WTC11 (cell line): Measurements from ENCODE around the gene LMO1.

Experiments
- GABPB1 ChIP-seq: sonication (generic); formaldehyde crosslinking; IDR thresholded peaks from 2 replicates; pipeline ENCODE4 v1.8.1; 2023; ENCODE audit warnings: mild to moderate bottlenecking, missing genetic modification reagents
- NR1H2 ChIP-seq: sonication (generic); formaldehyde crosslinking; IDR thresholded peaks from 2 replicates; pipeline ENCODE4 v1.9.0; 2021; ENCODE audit warnings: mild to moderate bottlenecking, moderate library complexity, missing genetic modification reagents
- RELA ChIP-seq: sonication (generic); formaldehyde crosslinking; IDR thresholded peaks from 2 replicates; pipeline ENCODE4 v1.8.1; 2022; ENCODE audit warnings: missing genetic modification reagents, mild to moderate bottlenecking, borderline replicate concordance
- TCF7 ChIP-seq: sonication (generic); formaldehyde crosslinking; IDR thresholded peaks from 2 replicates; pipeline ENCODE4 v1.8.0; 2022; ENCODE audit warnings: mild to moderate bottlenecking, low read depth, missing genetic modification reagents, moderate library complexity
- ZBTB21 ChIP-seq: sonication (generic); formaldehyde crosslinking; IDR thresholded peaks from 2 replicates; pipeline ENCODE4 v1.8.1; 2023; ENCODE audit warnings: mild to moderate bottlenecking, missing genetic modification reagents, borderline replicate concordance
- TF ChIP-seq, protein P1 (sequence below): fragments of 200-600 bp; IDR thresholded peaks from 2 replicates; pipeline ENCODE4 v1.8.0; 2022; ENCODE audit warnings: antibody characterized with exemption
- TF ChIP-seq, protein P2 (sequence below): sonication (generic); formaldehyde crosslinking; IDR thresholded peaks from 2 replicates; pipeline ENCODE4 v1.8.0; 2022; ENCODE audit warnings: mild to moderate bottlenecking, missing genetic modification reagents
- TF ChIP-seq, protein P3 (sequence below): sonication (generic); formaldehyde crosslinking; IDR thresholded peaks from 2 replicates; pipeline ENCODE4 v1.8.0; 2022; ENCODE audit warnings: mild to moderate bottlenecking, missing genetic modification reagents
- TF ChIP-seq, protein P4 (sequence below): sonication (generic); formaldehyde crosslinking; IDR thresholded peaks from 2 replicates; pipeline ENCODE4 v1.8.1; 2022; ENCODE audit warnings: missing genetic modification reagents, borderline replicate concordance
- TF ChIP-seq, protein P5 (sequence below): sonication (generic); formaldehyde crosslinking; IDR thresholded peaks from 2 replicates; pipeline ENCODE4 v1.8.1; 2022; ENCODE audit warnings: low read depth, mild to moderate bottlenecking, moderate library complexity, missing genetic modification reagents, borderline replicate concordance

DNA sequence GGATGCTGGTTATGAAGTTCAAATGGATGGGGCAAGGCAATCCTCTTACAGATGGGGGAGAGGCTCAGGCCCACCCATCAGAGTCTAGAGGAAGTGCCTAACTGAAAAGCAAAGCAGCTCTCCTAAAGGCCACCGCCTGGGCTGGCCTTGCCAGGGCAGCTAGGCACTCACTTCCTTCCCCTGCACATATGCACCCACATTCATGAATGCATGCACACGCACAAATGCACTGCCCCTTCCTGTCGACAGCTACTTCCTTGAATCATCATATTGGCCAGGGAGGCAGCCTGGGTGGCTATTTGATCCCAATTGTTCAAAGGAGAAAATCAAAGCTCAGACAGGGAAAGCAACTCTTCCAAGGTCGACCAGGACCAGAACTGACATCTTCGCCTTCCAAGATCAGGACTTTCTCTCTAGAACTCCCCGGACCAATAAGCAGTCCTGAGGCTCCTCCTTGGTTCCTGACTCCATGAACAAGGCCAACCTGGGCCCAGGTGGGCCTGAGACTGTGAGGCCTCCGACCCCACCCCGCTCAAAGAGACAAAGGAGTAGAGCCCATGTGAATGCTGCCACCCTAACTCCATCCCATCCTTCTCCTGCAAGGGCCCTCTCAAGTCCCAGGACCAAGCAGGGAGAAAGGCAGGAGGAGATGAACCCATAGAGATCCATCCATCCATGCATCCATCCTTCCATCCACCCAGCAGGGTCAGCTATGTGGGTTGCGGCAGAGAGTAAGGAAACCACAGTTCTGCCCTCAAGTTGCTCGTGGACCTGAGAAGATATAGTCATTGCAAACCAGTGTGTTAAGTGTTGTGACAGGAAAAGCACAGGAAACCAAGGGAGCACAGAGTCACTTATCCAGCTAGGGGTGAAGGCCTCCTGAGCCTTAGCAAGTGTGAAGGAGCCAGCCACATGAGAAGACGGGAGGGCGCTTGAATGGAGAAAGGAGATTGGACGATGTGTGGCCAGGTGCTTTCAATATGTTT lies 35.4 kb upstream of the LMO1 start:
- TF ChIP-seq, protein P1, sequence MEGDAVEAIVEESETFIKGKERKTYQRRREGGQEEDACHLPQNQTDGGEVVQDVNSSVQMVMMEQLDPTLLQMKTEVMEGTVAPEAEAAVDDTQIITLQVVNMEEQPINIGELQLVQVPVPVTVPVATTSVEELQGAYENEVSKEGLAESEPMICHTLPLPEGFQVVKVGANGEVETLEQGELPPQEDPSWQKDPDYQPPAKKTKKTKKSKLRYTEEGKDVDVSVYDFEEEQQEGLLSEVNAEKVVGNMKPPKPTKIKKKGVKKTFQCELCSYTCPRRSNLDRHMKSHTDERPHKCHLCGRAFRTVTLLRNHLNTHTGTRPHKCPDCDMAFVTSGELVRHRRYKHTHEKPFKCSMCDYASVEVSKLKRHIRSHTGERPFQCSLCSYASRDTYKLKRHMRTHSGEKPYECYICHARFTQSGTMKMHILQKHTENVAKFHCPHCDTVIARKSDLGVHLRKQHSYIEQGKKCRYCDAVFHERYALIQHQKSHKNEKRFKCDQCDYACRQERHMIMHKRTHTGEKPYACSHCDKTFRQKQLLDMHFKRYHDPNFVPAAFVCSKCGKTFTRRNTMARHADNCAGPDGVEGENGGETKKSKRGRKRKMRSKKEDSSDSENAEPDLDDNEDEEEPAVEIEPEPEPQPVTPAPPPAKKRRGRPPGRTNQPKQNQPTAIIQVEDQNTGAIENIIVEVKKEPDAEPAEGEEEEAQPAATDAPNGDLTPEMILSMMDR = no peak
- TF ChIP-seq, protein P2, sequence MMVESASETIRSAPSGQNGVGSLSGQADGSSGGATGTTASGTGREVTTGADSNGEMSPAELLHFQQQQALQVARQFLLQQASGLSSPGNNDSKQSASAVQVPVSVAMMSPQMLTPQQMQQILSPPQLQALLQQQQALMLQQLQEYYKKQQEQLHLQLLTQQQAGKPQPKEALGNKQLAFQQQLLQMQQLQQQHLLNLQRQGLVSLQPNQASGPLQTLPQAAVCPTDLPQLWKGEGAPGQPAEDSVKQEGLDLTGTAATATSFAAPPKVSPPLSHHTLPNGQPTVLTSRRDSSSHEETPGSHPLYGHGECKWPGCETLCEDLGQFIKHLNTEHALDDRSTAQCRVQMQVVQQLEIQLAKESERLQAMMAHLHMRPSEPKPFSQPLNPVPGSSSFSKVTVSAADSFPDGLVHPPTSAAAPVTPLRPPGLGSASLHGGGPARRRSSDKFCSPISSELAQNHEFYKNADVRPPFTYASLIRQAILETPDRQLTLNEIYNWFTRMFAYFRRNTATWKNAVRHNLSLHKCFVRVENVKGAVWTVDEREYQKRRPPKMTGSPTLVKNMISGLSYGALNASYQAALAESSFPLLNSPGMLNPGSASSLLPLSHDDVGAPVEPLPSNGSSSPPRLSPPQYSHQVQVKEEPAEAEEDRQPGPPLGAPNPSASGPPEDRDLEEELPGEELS (CRISPR knock-in tag) = no peak
- TF ChIP-seq, protein P3, sequence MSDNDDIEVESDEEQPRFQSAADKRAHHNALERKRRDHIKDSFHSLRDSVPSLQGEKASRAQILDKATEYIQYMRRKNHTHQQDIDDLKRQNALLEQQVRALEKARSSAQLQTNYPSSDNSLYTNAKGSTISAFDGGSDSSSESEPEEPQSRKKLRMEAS (CRISPR knock-in tag) = no peak
- TF ChIP-seq NR1H2 (CRISPR knock-in tag) (no peak), ZBTB21 (no peak), TCF7 (CRISPR knock-in tag) (no peak), RELA (CRISPR knock-in tag) (no peak), GABPB1 (CRISPR knock-in tag) (no peak)
- TF ChIP-seq, protein P4, sequence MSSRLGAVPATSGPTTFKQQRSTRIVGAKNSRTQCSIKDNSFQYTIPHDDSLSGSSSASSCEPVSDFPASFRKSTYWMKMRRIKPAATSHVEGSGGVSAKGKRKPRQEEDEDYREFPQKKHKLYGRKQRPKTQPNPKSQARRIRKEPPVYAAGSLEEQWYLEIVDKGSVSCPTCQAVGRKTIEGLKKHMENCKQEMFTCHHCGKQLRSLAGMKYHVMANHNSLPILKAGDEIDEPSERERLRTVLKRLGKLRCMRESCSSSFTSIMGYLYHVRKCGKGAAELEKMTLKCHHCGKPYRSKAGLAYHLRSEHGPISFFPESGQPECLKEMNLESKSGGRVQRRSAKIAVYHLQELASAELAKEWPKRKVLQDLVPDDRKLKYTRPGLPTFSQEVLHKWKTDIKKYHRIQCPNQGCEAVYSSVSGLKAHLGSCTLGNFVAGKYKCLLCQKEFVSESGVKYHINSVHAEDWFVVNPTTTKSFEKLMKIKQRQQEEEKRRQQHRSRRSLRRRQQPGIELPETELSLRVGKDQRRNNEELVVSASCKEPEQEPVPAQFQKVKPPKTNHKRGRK (CRISPR knock-in tag) = no peak
- TF ChIP-seq, protein P5, sequence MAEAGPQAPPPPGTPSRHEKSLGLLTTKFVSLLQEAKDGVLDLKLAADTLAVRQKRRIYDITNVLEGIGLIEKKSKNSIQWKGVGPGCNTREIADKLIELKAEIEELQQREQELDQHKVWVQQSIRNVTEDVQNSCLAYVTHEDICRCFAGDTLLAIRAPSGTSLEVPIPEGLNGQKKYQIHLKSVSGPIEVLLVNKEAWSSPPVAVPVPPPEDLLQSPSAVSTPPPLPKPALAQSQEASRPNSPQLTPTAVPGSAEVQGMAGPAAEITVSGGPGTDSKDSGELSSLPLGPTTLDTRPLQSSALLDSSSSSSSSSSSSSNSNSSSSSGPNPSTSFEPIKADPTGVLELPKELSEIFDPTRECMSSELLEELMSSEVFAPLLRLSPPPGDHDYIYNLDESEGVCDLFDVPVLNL (CRISPR knock-in tag) = no peak
